Measurements from ENCODE around the gene TRIM24.
"Not testable (repeated sequence)": the region's sequence is repeated elsewhere in the genome, so short reads cannot be mapped to it uniquely, and the experiment has no call there.

Gene TRIM24
- long read RNA-seq, partial matches to known transcripts, result 8 of 8 reads
- long read RNA-seq, other reads (novel, unspliced or antisense), result 0 of 8 reads

- peak within 1 kb of the TSS; percentile 94 for H3K27ac ChIP-seq (replicated peaks)
- TF ChIP-seq REST (IDR thresholded peaks at IDR 0.05; ENCODE audit: insufficient replicate concordance, low read depth) (peak; percentile 36), SPI1 (IDR thresholded peaks at IDR 0.05; ENCODE audit: borderline replicate concordance, low read depth) (no peak), CTCF (IDR thresholded peaks at IDR 0.05; ENCODE audit: insufficient read depth, low read length) (no peak), POLR2AphosphoS5 (IDR thresholded peaks at IDR 0.05; ENCODE audit: low read depth) (peak; percentile 92), GABPA (IDR thresholded peaks at IDR 0.05; ENCODE audit: low read depth) (no peak)
- no peaks in the 10 kb centered on the region for H3K27me3 ChIP-seq (ENCODE audit: insufficient read depth, poor library complexity, severe bottlenecking)
- DNase-seq (ENCODE audit: low read depth in 1 of 2, low spot score in 1 of 2), result peak in 1 of 2 experiments; percentile 97
- peak within 1 kb of the TSS; percentile 81 for H3K4me3 ChIP-seq (replicated peaks; ENCODE audit: insufficient read depth, low read length)
Measured at GRCh38 chr7:138460176-138460648, at the start of gene TRIM24. Gene TRIM24, plus strand, starts transcription at chr7:138460259. Its CDS starts 290 bp downstream, at chr7:138460549.

- DNase-seq (ENCODE audit: low read depth in 1 of 2, low spot score in 1 of 2); H3K4me3 ChIP-seq (replicated peaks; ENCODE audit: insufficient read depth, low read length); H3K27me3 ChIP-seq (ENCODE audit: insufficient read depth, poor library complexity, severe bottlenecking); H3K27ac ChIP-seq (replicated peaks): not testable (repeated sequence)
Measured at GRCh38 chr7:138412077-138412476, 48.0 kb upstream of the TRIM24 start.

- DNase-seq (ENCODE audit: low read depth in 1 of 2, low spot score in 1 of 2); H3K27ac ChIP-seq (replicated peaks); H3K27me3 ChIP-seq (ENCODE audit: insufficient read depth, poor library complexity, severe bottlenecking); H3K4me3 ChIP-seq (replicated peaks; ENCODE audit: insufficient read depth, low read length): not testable (repeated sequence)
Measured at GRCh38 chr7:138412921-138413320, 47.1 kb upstream of the TRIM24 start.

GRCh38 chr7:138417078-138417700, 42.9 kb upstream of the TRIM24 start:
- no peaks in the 10 kb centered on the region for H3K27me3 ChIP-seq (ENCODE audit: insufficient read depth, poor library complexity, severe bottlenecking)
- DNase-seq (ENCODE audit: low read depth in 1 of 2, low spot score in 1 of 2), result no peak
- no peak overlapping the region for H3K27ac ChIP-seq (replicated peaks)
- no peak overlapping the region for H3K4me3 ChIP-seq (replicated peaks; ENCODE audit: insufficient read depth, low read length)
- TF ChIP-seq POLR2AphosphoS5 (IDR thresholded peaks at IDR 0.05; ENCODE audit: low read depth), result no peak
- no peak for TF ChIP-seq CTCF (IDR thresholded peaks at IDR 0.05; ENCODE audit: insufficient read depth, low read length)
- no peak for TF ChIP-seq GABPA (IDR thresholded peaks at IDR 0.05; ENCODE audit: low read depth)
- TF ChIP-seq SPI1 (IDR thresholded peaks at IDR 0.05; ENCODE audit: borderline replicate concordance, low read depth), result no peak
- no peak for TF ChIP-seq REST (IDR thresholded peaks at IDR 0.05; ENCODE audit: insufficient replicate concordance, low read depth)

GRCh38 chr7:138417764-138418163, 42.3 kb upstream of the TRIM24 start:
- no peak for DNase-seq (ENCODE audit: low read depth in 1 of 2, low spot score in 1 of 2)
- no peak for TF ChIP-seq SPI1 (IDR thresholded peaks at IDR 0.05; ENCODE audit: borderline replicate concordance, low read depth)
- TF ChIP-seq GABPA (IDR thresholded peaks at IDR 0.05; ENCODE audit: low read depth), result no peak
- no peak for TF ChIP-seq CTCF (IDR thresholded peaks at IDR 0.05; ENCODE audit: insufficient read depth, low read length)
- TF ChIP-seq POLR2AphosphoS5 (IDR thresholded peaks at IDR 0.05; ENCODE audit: low read depth), result no peak
- no peak for TF ChIP-seq REST (IDR thresholded peaks at IDR 0.05; ENCODE audit: insufficient replicate concordance, low read depth)
- H3K4me3 ChIP-seq (replicated peaks; ENCODE audit: insufficient read depth, low read length), result no peak overlapping the region
- H3K27ac ChIP-seq (replicated peaks), result no peak overlapping the region
- H3K27me3 ChIP-seq (ENCODE audit: insufficient read depth, poor library complexity, severe bottlenecking), result no peaks in the 10 kb centered on the region

GRCh38 chr7:138418403-138418802, 41.7 kb upstream of the TRIM24 start:
- H3K27ac ChIP-seq (replicated peaks); H3K27me3 ChIP-seq (ENCODE audit: insufficient read depth, poor library complexity, severe bottlenecking); DNase-seq (ENCODE audit: low read depth in 1 of 2, low spot score in 1 of 2); H3K4me3 ChIP-seq (replicated peaks; ENCODE audit: insufficient read depth, low read length): not testable (repeated sequence)
